ENCODE results near the gene MYOG.

DNA sequence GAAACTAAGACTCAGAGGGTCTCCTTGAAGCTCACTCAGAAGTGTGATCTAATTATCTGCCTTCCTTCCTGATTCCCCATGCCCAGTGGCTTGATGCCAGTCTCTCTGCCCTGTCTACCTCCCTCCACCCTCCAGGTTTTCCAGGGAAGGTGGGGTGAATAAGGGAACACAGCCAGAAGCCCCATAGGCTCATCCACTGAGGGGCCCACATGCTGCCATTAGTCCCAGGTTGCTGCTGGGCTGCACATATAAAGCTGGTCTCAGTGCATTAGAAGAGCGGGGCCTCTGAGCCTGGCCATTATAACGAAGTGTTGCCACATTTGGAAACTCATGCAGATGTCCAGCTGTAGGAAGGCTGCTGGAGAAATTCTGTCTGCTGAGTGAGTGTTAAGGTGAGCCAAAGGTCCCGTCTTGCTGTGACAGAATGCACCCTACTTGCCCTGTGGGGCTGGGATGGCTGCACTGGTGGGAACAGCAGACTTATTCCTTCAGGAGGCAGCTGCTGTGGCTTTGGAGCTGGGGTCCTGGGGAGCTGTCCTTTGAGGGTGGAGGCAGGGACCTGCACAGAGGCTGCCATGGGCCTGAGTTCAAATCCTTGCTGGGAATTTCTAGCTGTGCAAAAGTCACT lies 44.7 kb upstream of the MYOG start:
- TF ChIP-seq, protein P1, sequence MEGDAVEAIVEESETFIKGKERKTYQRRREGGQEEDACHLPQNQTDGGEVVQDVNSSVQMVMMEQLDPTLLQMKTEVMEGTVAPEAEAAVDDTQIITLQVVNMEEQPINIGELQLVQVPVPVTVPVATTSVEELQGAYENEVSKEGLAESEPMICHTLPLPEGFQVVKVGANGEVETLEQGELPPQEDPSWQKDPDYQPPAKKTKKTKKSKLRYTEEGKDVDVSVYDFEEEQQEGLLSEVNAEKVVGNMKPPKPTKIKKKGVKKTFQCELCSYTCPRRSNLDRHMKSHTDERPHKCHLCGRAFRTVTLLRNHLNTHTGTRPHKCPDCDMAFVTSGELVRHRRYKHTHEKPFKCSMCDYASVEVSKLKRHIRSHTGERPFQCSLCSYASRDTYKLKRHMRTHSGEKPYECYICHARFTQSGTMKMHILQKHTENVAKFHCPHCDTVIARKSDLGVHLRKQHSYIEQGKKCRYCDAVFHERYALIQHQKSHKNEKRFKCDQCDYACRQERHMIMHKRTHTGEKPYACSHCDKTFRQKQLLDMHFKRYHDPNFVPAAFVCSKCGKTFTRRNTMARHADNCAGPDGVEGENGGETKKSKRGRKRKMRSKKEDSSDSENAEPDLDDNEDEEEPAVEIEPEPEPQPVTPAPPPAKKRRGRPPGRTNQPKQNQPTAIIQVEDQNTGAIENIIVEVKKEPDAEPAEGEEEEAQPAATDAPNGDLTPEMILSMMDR (conservative IDR thresholded peaks at IDR 0.05; ENCODE audit: low read depth, low read length), result no peak
- TF ChIP-seq EZH2 (IDR thresholded peaks at IDR 0.05; ENCODE audit: low read length, unreplicated experiment) (no peak), EZH2phosphoT487 (IDR thresholded peaks at IDR 0.05; ENCODE audit: borderline replicate concordance, low read length) (no peak)
